ENCODE measurements around the gene EEFSEC. TPM values are rescaled to one million over a fixed set of nuclear protein-coding genes. Genes with fewer than 3 reads are reported as not detected.

The EEFSEC gene
- total RNA-seq, 3 donors from 2014 or later: 13.9 to 28.2 (median 19.8) TPM

GRCh38 chr3:128285967-128286321 is 132.7 kb downstream of the EEFSEC start:
- Histone ChIP-seq H3K4me3 (no peak overlapping the region), H3K4me1 (no peaks in the 10 kb centered on the region), H3K27ac (no peak overlapping the region), H3K9me3 (peaks cover 0 to 6% of the 10 kb centered on the region in 2 donors), H3K36me3 (no peaks in the 10 kb centered on the region), H3K27me3 (no peaks in the 10 kb centered on the region)
- intact Hi-C loops (cut with DNase I; ENCODE audit: low total_unique reads): no loop called here
- no peak for TF ChIP-seq POLR2A (IDR thresholded peaks at IDR 0.05)
- TF ChIP-seq POLR2AphosphoS5 (IDR thresholded peaks at IDR 0.05): no peak
- no peak for TF ChIP-seq CTCF (IDR thresholded peaks at IDR 0.05)
- DNase-seq (ENCODE audit: low spot score in 2 of 2): no peak

- no peak overlapping the region for H3K27ac ChIP-seq
- peaks cover 0 to 6% of the 10 kb centered on the region in 2 donors for H3K9me3 ChIP-seq
- intact Hi-C loops (cut with DNase I; ENCODE audit: low total_unique reads): no loop called here
- H3K27me3 ChIP-seq: no peaks in the 10 kb centered on the region
- DNase-seq (ENCODE audit: low spot score in 2 of 2): no peak
- no peaks in the 10 kb centered on the region for H3K4me1 ChIP-seq
- no peak for TF ChIP-seq POLR2A (IDR thresholded peaks at IDR 0.05)
- no peak for TF ChIP-seq POLR2AphosphoS5 (IDR thresholded peaks at IDR 0.05)
- no peak for TF ChIP-seq CTCF (IDR thresholded peaks at IDR 0.05)
- no peaks in the 10 kb centered on the region for H3K36me3 ChIP-seq
- H3K4me3 ChIP-seq: no peak overlapping the region
These were observed 133.4 kb downstream of the EEFSEC start for GRCh38 chr3:128286691-128287090.

GRCh38 chr3:128287216-128287615 is 133.9 kb downstream of the EEFSEC start:
- Histone ChIP-seq H3K36me3 (no peaks in the 10 kb centered on the region), H3K9me3 (peaks cover 0 to 6% of the 10 kb centered on the region in 2 donors), H3K4me1 (no peaks in the 10 kb centered on the region), H3K4me3 (no peak overlapping the region), H3K27ac (no peak overlapping the region), H3K27me3 (no peaks in the 10 kb centered on the region)
- TF ChIP-seq POLR2A (IDR thresholded peaks at IDR 0.05): no peak
- TF ChIP-seq POLR2AphosphoS5 (IDR thresholded peaks at IDR 0.05): no peak
- no peak for TF ChIP-seq CTCF (IDR thresholded peaks at IDR 0.05)
- intact Hi-C loops (cut with DNase I; ENCODE audit: low total_unique reads): no loop called here
- DNase-seq (ENCODE audit: low spot score in 2 of 2): no peak

- DNase-seq (ENCODE audit: low spot score in 2 of 2): peak in 1 of 2 donors; percentile 3
- Histone ChIP-seq H3K36me3 (no peaks in the 10 kb centered on the region), H3K9me3 (peaks cover 0 to 6% of the 10 kb centered on the region in 2 donors), H3K27me3 (no peaks in the 10 kb centered on the region), H3K4me3 (no peak overlapping the region), H3K27ac (no peak overlapping the region), H3K4me1 (no peaks in the 10 kb centered on the region)
- intact Hi-C loops (cut with DNase I; ENCODE audit: low total_unique reads): no loop called here
- TF ChIP-seq CTCF (IDR thresholded peaks at IDR 0.05) (no peak), POLR2AphosphoS5 (IDR thresholded peaks at IDR 0.05) (no peak), POLR2A (IDR thresholded peaks at IDR 0.05) (no peak)
These were observed 136.3 kb downstream of the EEFSEC start for GRCh38 chr3:128289534-128289933.

GRCh38 chr3:128290484-128290883 is 137.2 kb downstream of the EEFSEC start:
- no peak overlapping the region for H3K4me3 ChIP-seq
- H3K27ac ChIP-seq: no peak overlapping the region
- H3K27me3 ChIP-seq: no peaks in the 10 kb centered on the region
- no peak for TF ChIP-seq POLR2A (IDR thresholded peaks at IDR 0.05)
- no peak for TF ChIP-seq POLR2AphosphoS5 (IDR thresholded peaks at IDR 0.05)
- no peak for TF ChIP-seq CTCF (IDR thresholded peaks at IDR 0.05)
- no peaks in the 10 kb centered on the region for H3K4me1 ChIP-seq
- peaks cover 0 to 6% of the 10 kb centered on the region in 2 donors for H3K9me3 ChIP-seq
- no peaks in the 10 kb centered on the region for H3K36me3 ChIP-seq
- DNase-seq (ENCODE audit: low spot score in 2 of 2): no peak
- intact Hi-C loops (cut with DNase I; ENCODE audit: low total_unique reads): no loop called here

All from breast epithelium (tissue), 4 donors.